HCT116 (cell line): Measurements from ENCODE around the gene ZNF611.

ENCODE experiments used
- CTCF ChIP-seq, 3 experiments: fragments of 200-600 bp in 1 of 3; sonication (generic) in 1 of 3; IDR thresholded peaks in 2 of 3; conservative IDR thresholded peaks in 1 of 3; 2 replicates each; pipeline ENCODE4 v1.5.1; 2012 to 2017; ENCODE audit warnings: low read depth in 2 of 3, low read length in 2 of 3, antibody characterized with exemption in 1 of 3, borderline replicate concordance in 1 of 3, control low read depth in 1 of 3, mild to moderate bottlenecking in 1 of 3, mixed read lengths in 1 of 3, mixed run types in 1 of 3, moderate library complexity in 1 of 3; ENCODE audit not compliant: insufficient read depth in 1 of 3
- EZH2 ChIP-seq: fragments of 200-600 bp; sonication (generic); IDR thresholded peaks from 2 replicates; pipeline ENCODE4 v1.6.1; 2017; ENCODE audit warnings: antibody characterized with exemption, mixed run types
- EZH2phosphoT487 ChIP-seq: fragments of 200-600 bp; IDR thresholded peaks from 2 replicates; pipeline ENCODE4 v1.6.1; 2018; ENCODE audit warnings: antibody characterized with exemption, borderline replicate concordance
- MAX ChIP-seq: IDR thresholded peaks from 2 replicates; pipeline ENCODE4 v1.6.1; 2012
- POLR2A ChIP-seq: IDR thresholded peaks from 2 replicates; pipeline ENCODE4 v1.7.0; 2011; ENCODE audit warnings: borderline replicate concordance; ENCODE audit not compliant: insufficient read depth, insufficient read length; ENCODE audit errors: extremely low read depth
- RAD21 ChIP-seq: IDR thresholded peaks from 2 replicates; pipeline ENCODE4 v1.6.1; 2012; ENCODE audit warnings: low read depth, mild to moderate bottlenecking

DNA sequence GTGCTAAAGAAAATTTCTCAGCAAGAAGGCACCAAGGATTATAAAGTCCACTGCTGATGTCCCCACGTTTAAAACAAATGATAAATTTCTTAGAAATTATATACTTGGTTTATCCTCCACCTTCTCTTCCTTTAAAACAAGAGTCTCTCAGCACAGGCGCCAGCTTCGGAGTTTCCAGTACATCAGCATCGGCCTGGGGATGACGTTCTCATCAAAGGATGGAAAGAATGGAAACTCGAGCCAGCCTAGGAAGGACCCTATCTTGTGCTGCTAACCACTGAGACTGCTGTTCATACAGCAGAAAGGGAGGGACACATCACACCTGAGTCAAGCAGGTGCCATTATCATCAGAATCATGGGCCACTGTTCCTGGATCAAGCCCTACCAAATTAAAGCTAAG lies 66.9 kb downstream of the ZNF611 start:
- TF ChIP-seq CTCF (IDR thresholded peaks at IDR 0.05 in 2 of 3, conservative IDR thresholded peaks at IDR 0.05 in 1 of 3; ENCODE audit: borderline replicate concordance in 1 of 3, insufficient read depth in 1 of 3, low read depth in 2 of 3, low read length in 2 of 3) (no peak), POLR2A (no peak), EZH2phosphoT487 (no peak), MAX (no peak), EZH2 (no peak), RAD21 (no peak)
